Lung (tissue), 12 donors: ENCODE data around the gene FGR. TPM values are rescaled to one million over a fixed set of nuclear protein-coding genes. Genes with fewer than 3 reads are reported as not detected.

ENCODE experiments used
- ATAC-seq: fragments of 200-7000 bp; cut with Tn5 transposase; one replicate; pipeline ENCODE4 v1.9.1; 2020; ENCODE audit warnings: moderate number of reproducible peaks; ENCODE audit not compliant: insufficient read depth, low FRiP score
- DNase-seq, 3 donors: peaks; one replicate each; pipeline ENCODE4 v3.0.0-alpha.2; 2013 to 2017
- H3K27ac ChIP-seq, 2 donors: one replicate each; pipeline ENCODE4 v1.5.1; 2013; ENCODE audit warnings: mild to moderate bottlenecking in 2 of 2, moderate library complexity in 2 of 2, control low read depth in 1 of 2, inconsistent platforms in 1 of 2, low read depth in 1 of 2, low read length in 1 of 2
- H3K27me3 ChIP-seq, 3 donors: one replicate each; pipeline ENCODE4 v1.5.1; 2013; ENCODE audit warnings: low read length in 2 of 3; ENCODE audit not compliant: control insufficient read depth in 3 of 3, insufficient read depth in 3 of 3
- H3K36me3 ChIP-seq, 4 donors: one replicate each; pipeline ENCODE4 v1.5.1; 2013; ENCODE audit warnings: low read length in 4 of 4, mild to moderate bottlenecking in 1 of 4, moderate library complexity in 1 of 4; ENCODE audit not compliant: control insufficient read depth in 4 of 4, insufficient read depth in 4 of 4
- H3K4me1 ChIP-seq, 5 donors: one replicate each; pipeline ENCODE4 v1.5.1; 2013; ENCODE audit warnings: low read length in 5 of 5, mild to moderate bottlenecking in 2 of 5, moderate library complexity in 1 of 5; ENCODE audit not compliant: control insufficient read depth in 5 of 5, insufficient read depth in 5 of 5
- H3K4me3 ChIP-seq: one replicate; pipeline ENCODE4 v1.5.1; 2013; ENCODE audit warnings: mild to moderate bottlenecking, control low read depth, moderate library complexity
- H3K9ac ChIP-seq, 2 donors: one replicate each; pipeline ENCODE4 v1.5.1; 2013; ENCODE audit warnings: low read length in 2 of 2, control low read depth in 1 of 2; ENCODE audit not compliant: insufficient read depth in 1 of 2
- H3K9me3 ChIP-seq, 4 donors: one replicate each; pipeline ENCODE4 v1.5.1; 2013; ENCODE audit warnings: low read length in 3 of 4, mild to moderate bottlenecking in 1 of 4, moderate library complexity in 1 of 4; ENCODE audit not compliant: control insufficient read depth in 4 of 4, insufficient read depth in 3 of 4
- CTCF ChIP-seq: IDR thresholded peaks from 2 replicates; pipeline ENCODE4 v1.5.1; 2012; ENCODE audit warnings: mild to moderate bottlenecking; ENCODE audit errors: control extremely low read depth, extremely low read depth
- WGBS, 2 donors: extraction: QIAGEN DNeasy Blood & Tissue Kit; methylation state at CpG; one replicate each; pipeline ENCODE4 v1.1.7; 2013; 5-methylcytosine and 5-hydroxymethylcytosine counted together
- polyA plus RNA-seq, 2 donors: library from polyadenylated mRNA; stranded (reverse); fragments of 200-250 nt; gene quantifications; one replicate each; pipeline ENCODE4 v1.2.1, GENCODE V29; 2013
- total RNA-seq, 2 donors: library from RNA; depleted of rRNA in 1 of 2; stranded (reverse); fragments of >200 nt in 1 of 2; gene quantifications; one replicate each; pipeline ENCODE4 v1.2.1, GENCODE V29; 2014 to 2021
- donor health status: control.
- donor health status: control.
- donor health status: Bipolar disorder and iron deficiency.
- donor health status: healthy.
- donor health status: DM: yes; HTN: yes; CAD: no.

FGR gene
- total and polyA plus RNA-seq, 4 donors = 26.6 to 403 (median 111) TPM

GRCh38 chr1:27568300-27569087 lies 66.5 kb downstream of the FGR start:
- Histone ChIP-seq H3K36me3 (peaks cover 0 to 3% (median 0%) of the 10 kb centered on the region in 4 donors), H3K27ac (peak overlapping the region; percentile 71 to 89), H3K9ac (no peak overlapping the region), H3K27me3 (no peaks in the 10 kb centered on the region), H3K4me1 (peaks cover 39 to 68% (median 49%) of the 10 kb centered on the region in 5 donors), H3K4me3 (no peak overlapping the region), H3K9me3 (no peaks in the 10 kb centered on the region)
- 4% methylated on average over 51 to 65 of the region's 65 CpGs for WGBS, 2 donors
- ATAC-seq (peak; percentile 92), DNase-seq (peak; percentile 93 to 96 (median 95))
- peak; percentile 15 for TF ChIP-seq CTCF

- Histone ChIP-seq H3K9me3 (no peaks in the 10 kb centered on the region), H3K4me1 (peaks cover 34 to 71% (median 51%) of the 10 kb centered on the region in 5 donors), H3K27me3 (no peaks in the 10 kb centered on the region), H3K27ac (peak overlapping the region; percentile 6 to 29), H3K36me3 (peaks cover 0 to 3% (median 0%) of the 10 kb centered on the region in 4 donors), H3K9ac (peak overlapping the region in 1 of 2 donors; percentile 5), H3K4me3 (no peak overlapping the region)
- no peak for TF ChIP-seq CTCF
- WGBS, 2 donors = 76 to 90% methylated on average over 8 of the region's 8 CpGs
- DNase-seq (no peak), ATAC-seq (no peak)
Measured at GRCh38 chr1:27567971-27568299, 67.0 kb downstream of the FGR start.

- Histone ChIP-seq H3K27ac (no peak overlapping the region), H3K9ac (no peak overlapping the region), H3K4me3 (no peak overlapping the region)
Measured at GRCh38 chr1:27567146-27567526, 67.8 kb downstream of the FGR start.

More at GRCh38 chr1:27567146-27567526, 67.8 kb downstream of the FGR start:
- Histone ChIP-seq H3K9me3 (no peaks in the 10 kb centered on the region), H3K36me3 (peaks cover 0 to 3% (median 0%) of the 10 kb centered on the region in 4 donors), H3K27me3 (no peaks in the 10 kb centered on the region), H3K4me1 (peaks cover 26 to 72% (median 49%) of the 10 kb centered on the region in 5 donors)
- DNase-seq (no peak), ATAC-seq (no peak)
- TF ChIP-seq CTCF = no peak
- 77 to 87% methylated on average over 15 of the region's 15 CpGs for whole genome bisulfite sequencing, 2 donors
